ENCODE measurements around the gene CTNND1.

The CTNND1 gene

GRCh38 chr11:57762235-57762861 lies 746 bp downstream of the CTNND1 start:
- DNase-seq, result no peak

DNA sequence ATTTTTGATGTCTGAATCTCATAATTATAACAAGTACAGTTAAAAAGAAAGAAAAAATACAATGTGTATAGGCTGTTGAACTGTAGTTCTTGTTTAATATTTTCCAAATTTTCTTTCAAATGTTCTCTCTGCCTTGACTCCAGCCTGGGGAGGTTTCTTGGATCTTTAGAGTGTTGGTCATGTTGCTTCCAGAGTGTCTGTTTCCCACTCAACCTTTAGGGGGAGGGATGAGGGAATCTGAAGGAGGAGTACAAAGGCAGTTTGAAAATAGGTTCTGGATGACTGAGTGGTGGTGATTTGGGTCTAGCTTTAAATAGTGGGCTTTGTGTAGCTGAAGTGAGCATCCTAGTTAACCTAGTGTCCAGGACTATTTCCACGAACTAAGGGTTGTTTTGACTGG lies 2.0 kb downstream of the CTNND1 start:
- DNase-seq, result no peak

DNA sequence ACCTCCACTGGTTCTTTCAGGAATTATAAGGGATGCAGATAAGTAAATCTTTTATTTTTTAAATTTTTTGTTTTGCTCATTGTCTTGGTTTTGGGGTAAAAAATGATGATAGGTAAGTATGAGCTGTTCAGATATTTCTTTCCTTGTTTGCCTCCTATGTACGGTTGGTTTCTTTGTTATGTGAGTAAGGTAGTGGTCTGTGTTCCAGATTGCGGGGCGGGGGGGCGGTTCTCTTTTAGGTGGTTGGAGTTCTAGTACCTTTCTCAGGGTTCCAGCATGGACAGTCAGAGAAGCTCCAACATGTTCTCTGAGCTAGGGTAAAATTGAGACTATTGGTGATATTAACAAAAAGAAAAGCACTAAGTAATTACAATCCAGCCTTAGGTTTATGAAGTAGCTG lies 2.4 kb downstream of the CTNND1 start:
- no peak for DNase-seq

DNA sequence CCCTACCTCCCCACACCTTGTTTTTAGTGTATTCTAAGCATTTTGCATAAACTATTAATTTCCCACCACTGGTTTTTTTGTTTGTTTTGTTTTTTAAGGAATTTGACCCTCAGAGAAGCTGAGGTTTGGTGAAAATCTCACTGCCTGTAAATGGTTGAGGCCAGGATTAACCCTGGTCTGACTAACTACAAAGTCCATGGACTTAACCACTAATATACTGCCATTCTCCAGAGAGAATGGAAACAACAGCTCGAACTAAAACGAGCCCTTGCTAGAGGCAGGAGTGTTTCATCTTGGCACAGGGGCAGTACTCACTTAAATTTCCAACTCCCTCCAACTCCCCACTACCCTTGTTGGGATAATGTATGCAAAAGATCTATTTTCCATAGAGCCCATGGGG lies 3.0 kb downstream of the CTNND1 start:
- DNase-seq, result no peak

DNA sequence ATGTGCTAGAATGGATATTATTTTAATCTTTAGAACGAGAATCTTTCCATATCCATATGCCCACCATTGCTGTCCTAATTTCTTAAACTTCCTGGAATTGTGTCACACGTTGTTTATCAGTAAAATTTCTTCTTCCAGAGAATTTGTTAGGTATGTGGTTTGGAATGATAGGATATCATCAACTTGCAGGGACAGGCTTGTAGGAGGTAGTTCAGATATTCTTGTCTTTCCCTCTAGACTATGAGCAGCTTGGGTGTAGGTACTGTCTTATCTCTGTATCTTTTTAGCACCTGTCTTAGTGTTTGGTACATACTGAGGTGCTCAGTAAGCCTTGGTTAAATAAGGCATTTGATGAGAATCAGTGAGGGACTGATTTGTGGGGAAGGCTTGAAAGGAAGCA lies 3.4 kb downstream of the CTNND1 start:
- DNase-seq, result no peak

DNA sequence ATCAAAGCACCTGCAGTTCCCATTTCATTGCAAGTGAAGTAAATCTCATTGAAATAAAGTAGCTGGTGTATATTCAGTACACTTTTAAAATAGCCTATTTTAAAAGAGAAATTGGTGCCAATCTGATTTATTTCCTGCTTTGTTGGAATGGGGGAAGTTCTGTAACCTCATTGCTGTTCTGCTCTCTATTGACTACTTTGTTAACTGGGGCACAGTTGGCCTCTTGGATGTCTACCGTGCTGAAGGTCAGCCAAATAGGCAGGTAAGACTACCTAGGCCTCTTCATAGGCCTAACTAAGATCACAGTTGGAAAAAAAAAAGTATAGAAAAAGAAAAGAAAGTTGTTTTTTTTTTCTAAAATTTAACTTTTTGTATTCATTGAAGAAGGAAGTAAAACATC lies 9.2 kb downstream of the CTNND1 start:
- DNase-seq, result no peak

DNA sequence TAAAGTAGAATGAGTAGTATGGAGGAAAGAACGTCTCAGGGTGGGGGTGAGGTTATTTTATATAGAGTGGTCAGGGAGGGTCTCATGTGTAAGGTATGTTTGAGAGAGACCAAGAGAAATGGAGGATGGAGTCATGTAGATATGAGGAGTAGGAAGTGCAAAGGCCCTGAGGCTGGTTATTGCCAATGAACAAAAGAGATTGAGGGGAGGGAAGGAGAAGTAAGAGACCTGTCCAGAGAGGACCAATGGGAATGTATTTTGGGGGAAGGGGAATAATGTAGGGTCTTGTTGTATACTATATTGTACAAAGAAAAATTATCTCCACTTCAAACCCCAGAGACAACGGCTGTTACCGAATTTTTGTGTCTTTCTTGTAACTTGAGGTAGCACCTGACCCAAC lies 9.8 kb downstream of the CTNND1 start:
- no peak for DNase-seq

DNA sequence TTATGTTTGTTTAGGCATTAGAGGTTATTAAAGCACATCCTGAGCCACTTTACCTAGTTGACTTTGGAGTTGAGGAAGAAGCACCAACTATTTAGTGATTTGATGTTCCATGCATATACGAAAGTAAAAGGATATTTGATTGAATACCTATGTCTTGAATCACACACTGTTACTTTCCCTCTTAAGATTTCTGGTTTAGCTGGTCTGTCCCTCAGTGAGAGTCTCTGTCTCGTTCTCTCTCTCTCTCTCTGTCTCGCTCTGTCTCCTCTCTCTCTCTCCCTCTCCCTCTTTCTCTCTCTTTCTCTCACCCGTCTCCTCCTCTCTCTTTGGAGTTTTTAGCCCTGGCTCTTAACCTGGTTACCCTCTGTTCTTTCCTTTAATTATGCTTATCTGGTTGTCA lies 11.0 kb downstream of the CTNND1 start:
- no peak for DNase-seq

GRCh38 chr11:57773026-57773598 lies 11.5 kb downstream of the CTNND1 start:
- no peak for DNase-seq

GRCh38 chr11:57775491-57775890 lies 13.9 kb downstream of the CTNND1 start:
- no peak for DNase-seq

- DNase-seq, result no peak
These were observed 14.5 kb downstream of the CTNND1 start for GRCh38 chr11:57776031-57776521.

GRCh38 chr11:57776577-57777210 lies 15.1 kb downstream of the CTNND1 start:
- DNase-seq, result no peak

GRCh38 chr11:57777969-57778317 lies 16.3 kb downstream of the CTNND1 start:
- no peak for DNase-seq

- no peak for DNase-seq
These were observed 16.9 kb downstream of the CTNND1 start for GRCh38 chr11:57778318-57779037.

- no peak for DNase-seq
These were observed 17.7 kb downstream of the CTNND1 start for GRCh38 chr11:57779276-57779675.

DNA sequence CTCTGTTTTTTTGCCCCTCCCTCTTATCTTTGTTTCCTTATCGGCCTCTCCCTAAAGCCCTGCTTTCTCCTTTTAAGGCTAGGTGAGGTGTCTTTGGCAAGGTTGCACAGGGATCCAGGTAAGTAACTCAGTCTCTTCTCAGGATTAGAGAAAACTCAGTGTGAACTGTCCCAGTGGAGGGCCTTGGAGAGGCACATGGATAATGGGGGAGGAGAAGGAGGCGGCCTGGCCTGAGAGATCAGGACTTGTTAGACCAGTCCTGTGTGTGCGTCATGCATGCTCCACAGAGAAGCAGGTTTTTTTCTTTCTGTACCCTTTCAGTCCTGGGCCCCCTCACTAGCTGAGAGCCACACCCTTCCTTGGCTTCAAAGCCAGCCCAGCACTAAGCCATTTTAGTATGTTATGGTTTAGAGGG lies 19.9 kb downstream of the CTNND1 start:
- DNase-seq, result no peak

DNA sequence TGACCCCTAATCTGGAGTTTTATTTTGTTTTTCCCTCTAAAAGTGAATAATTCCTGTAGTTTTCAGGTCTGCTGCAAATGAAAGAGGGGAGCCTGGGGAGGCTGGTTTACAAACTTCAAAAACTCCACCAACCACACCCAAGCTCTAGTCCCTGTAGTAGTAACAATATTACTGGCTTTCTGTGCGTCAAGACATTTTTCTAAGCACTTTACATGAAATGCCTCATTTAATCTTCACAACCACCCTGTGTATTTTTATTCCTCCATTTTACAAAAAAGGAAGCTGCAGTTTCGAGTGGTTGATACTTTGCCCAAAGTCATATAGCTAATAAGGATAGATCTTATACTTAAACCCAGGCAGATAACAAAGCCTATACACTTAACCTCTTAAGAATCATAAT lies 23.5 kb downstream of the CTNND1 start:
- DNase-seq, result no peak

- DNase-seq, result no peak
These were observed 24.8 kb downstream of the CTNND1 start for GRCh38 chr11:57786436-57786835.

- DNase-seq, result no peak
These were observed 25.5 kb downstream of the CTNND1 start for GRCh38 chr11:57787006-57787604.

DNA sequence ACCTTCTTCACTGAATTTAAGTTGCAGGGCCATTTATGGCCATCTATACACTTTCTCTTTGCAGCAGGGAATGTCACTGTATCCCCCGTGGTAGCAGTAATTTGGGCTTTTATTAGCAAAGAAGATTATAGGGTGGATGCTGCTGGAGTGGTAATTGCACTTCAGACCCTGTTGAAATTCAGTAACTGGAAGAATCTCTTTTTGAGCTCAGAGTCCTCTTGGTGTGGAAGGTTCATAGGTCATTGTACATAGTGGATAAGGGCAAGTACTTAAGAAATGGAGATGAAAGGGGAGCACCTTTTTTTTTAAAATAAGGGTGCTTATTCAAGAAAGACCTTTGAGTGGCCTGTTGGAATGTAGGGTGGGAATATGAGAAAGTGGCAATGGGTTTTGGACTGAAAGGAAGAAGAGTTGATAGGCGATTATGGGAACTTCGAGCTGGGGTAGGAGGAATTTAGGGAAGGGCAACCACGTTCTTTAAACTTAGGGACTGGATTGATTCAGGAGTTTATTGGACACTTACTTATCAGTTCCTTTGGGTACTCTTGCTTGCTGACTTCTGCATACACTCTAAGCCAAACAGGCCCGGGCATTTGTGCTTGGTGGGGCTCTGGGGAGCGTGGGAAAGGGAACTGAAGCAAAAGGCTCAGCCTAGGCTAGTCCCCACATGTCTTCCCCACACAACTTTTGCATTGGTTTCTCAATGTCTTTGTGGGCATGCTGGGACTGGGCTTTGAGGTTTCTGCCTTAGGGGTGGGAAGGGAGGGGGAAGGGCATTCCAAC lies 26.5 kb downstream of the CTNND1 start:
- DNase-seq, result no peak

GRCh38 chr11:57788703-57789088 lies 27.1 kb downstream of the CTNND1 start:
- DNase-seq, result no peak

DNA sequence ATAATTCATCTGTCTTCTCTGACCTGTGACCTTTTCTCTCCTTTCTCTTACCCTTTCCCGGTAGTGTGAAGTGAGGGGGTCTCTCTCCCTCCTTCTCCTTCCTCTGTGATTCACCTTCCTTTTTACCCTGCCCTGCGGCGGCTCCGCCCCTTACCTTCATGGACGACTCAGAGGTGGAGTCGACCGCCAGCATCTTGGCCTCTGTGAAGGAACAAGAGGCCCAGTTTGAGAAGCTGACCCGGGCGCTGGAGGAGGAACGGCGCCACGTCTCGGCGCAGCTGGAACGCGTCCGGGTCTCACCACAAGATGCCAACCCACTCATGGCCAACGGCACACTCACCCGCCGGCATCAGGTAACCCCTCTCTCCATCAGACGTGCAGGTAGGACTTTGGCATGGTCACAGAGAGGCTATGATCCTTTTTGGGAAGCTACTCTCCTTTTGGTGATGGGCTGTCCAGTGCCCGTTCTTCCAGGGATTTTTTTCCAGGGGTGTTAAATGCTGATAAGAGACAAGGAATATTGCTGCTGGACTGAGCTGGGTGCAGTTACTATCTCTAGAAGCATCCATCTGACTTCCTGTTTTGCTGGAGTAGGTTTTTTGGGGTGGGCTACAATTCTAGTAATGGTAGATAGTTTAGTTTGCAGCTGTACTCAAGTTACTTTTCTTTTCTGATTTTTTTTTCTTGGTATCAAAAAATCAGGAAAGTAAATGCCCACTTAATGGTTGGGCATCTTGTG lies 29.9 kb downstream of the CTNND1 start:
- DNase-seq, result no peak

Data from activated CD4-positive, alpha-beta T cell treated with anti-CD3 and anti-CD28 coated beads, Interleukin-2, amount 50 U/mL, for 4 hours (primary cell).